Measurements from ENCODE around the gene ADARB2.
"Not testable (repeated sequence)": the region's sequence is repeated elsewhere in the genome, so short reads cannot be mapped to it uniquely, and the experiment has no call there.

Gene ADARB2

GRCh38 chr10:1544209-1544673, 193.1 kb downstream of the ADARB2 start:
- DNase-seq (ENCODE audit: low read depth) = no peak

DNA sequence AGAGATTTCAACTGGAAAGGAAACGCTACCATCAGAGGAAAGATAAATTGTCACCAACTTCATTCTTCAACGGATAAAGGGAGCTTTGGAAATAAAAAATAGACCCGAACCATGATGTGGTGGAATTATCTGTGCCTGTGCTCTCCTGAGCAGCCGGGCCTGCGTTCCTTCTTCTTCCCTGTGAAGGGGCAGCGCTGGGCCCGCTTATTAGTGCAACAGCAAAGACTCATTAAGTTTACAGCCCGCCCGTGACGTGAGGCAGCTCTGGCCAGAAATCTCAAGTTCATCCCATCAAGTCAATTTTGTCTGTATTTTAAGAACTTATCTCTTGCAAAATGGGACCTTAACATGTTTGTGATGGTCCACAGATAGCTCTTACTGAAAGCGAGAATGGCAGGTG, 193.7 kb downstream of the ADARB2 start:
- no peak for DNase-seq (ENCODE audit: low read depth)

DNA sequence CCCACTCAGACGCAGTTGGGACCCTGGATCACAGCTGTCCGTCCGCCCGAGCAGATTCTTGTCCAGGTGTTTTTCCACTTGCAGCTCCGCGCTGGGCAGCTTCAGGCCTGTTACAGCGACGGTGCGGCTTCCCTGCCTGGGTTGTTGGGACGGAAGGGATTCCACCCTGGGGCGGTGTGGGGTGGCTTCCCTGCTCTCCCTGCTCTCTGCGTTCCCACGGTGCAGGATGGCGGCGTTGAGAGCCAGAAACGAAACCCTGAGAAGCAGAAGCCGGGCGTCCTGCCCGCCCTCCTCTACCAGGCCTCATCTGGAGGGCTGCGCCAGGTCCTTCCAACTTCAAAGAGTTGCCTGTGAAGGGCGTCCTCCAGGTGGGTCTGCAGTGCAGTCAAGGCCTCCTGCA, 194.4 kb downstream of the ADARB2 start:
- DNase-seq (ENCODE audit: low read depth) = no peak

DNA sequence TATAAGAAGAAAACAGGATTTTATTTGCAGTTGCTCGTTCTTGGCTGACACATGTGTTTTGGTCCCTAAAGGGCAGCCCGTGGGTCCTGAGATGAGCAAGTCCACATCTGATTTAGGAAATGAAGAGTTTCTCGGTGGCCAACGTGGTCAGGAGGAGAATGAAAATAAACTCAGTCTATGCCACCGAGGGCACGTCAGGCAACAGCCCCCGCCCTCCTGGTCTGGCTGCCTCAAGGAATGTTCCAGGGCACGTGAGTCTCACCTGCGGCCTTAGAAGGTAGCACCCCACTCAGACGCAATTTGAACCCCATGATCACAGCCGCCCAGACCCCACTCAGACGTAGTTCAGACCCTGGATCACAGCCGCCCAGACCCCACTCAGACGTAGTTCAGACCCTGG, 197.2 kb downstream of the ADARB2 start:
- no peak for DNase-seq (ENCODE audit: low read depth)

DNA sequence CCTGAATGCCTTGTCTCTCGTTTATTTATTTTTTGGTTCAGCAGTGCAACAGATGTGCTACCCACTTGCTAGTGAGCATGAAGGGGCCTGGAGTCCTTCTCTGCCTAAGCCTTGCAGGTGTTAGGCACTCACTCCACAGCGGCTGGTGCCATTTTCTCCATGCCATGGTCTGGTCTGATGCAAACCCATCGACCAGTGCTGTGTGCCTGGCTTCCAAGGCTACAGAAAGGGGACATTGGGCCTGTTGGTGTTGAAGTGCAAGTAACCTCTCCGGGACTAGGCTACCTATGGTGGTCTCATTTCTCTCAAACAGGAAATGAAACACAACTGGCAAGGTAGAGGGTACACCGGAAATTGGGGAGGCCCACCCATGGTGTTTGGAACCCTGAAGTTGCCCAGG, 198.1 kb downstream of the ADARB2 start:
- DNase-seq (ENCODE audit: low read depth) = no peak

GRCh38 chr10:1538531-1539061, 198.7 kb downstream of the ADARB2 start:
- no peak for DNase-seq (ENCODE audit: low read depth)

GRCh38 chr10:1538121-1538520, 199.2 kb downstream of the ADARB2 start:
- no peak for DNase-seq (ENCODE audit: low read depth)

GRCh38 chr10:1537449-1537848, 199.9 kb downstream of the ADARB2 start:
- not testable (repeated sequence) for DNase-seq (ENCODE audit: low read depth)

DNA sequence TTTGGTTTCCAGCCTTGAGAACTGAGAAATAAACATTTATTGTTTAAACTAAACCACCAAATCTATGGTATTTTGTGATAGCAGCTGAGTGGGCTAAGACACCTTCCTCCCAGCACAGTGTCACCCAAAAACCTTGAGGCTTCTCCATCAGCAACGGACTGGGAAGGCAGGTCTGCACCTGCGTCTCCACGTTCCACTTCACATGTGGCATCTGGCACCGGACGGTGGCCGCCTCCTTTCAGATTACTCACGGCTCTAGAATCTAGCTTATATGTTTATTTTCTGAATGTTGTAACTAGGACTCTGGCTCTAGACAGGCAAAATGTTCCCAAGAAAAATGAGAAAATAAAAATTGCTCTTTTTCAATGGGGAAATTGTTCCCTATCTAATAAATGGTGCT, 201.0 kb downstream of the ADARB2 start:
- no peak for DNase-seq (ENCODE audit: low read depth)

DNA sequence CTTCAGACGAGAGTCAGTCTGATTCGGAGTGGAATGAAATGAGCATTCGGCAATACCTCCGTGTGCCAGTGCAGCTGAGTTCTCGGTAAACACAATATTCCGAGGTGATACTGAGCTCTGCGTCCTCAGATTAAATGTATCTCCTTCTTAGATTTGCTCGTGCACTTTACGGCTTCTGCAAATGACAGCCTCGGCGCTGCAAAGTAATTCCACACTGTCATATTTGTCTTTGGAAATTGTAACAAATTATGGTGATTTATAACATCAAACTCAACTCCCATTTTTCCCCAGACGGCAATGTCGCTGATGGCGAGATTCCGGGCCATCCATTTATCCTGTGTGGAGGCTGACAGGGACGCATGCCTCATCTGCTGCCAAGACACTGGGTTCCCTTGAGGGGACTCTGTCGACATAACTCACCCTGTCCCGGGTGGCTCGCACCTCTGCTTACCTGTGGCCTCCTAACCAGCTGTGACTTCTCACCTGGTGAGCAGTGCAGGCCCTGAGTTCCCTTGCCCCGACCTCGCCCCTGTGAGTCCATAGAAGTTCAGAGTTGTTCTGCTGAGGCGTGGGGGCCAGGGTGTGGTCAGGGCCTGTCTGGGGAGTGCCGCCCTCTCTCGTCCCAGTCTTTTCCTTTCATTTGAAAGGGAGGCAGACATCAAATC, 201.9 kb downstream of the ADARB2 start:
- no peak for DNase-seq (ENCODE audit: low read depth)

- DNase-seq (ENCODE audit: low read depth) = no peak
These were observed 202.5 kb downstream of the ADARB2 start for GRCh38 chr10:1534820-1535219.

DNA sequence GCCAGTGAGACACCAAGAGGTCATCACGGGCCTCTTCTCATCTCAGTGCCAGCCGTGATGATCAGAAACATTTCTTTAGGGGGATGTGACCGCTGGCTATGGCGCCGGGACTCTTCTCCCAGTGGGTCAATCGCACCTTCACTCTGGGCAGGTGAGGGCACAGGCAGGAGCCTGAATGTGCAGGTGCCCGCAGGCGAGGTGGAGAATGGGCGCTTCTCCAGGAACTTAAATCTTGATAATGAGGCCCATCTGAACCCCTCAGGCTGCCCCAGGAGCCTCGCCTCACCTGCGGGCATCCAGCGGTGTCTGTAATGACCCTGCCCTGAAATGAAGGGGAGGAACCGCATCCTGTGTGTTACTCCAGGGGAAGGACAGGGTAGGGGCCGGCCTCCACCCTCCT, 204.7 kb downstream of the ADARB2 start:
- DNase-seq (ENCODE audit: low read depth) = no peak

- DNase-seq (ENCODE audit: low read depth) = no peak
These were observed 205.3 kb downstream of the ADARB2 start for GRCh38 chr10:1531883-1532597.

DNA sequence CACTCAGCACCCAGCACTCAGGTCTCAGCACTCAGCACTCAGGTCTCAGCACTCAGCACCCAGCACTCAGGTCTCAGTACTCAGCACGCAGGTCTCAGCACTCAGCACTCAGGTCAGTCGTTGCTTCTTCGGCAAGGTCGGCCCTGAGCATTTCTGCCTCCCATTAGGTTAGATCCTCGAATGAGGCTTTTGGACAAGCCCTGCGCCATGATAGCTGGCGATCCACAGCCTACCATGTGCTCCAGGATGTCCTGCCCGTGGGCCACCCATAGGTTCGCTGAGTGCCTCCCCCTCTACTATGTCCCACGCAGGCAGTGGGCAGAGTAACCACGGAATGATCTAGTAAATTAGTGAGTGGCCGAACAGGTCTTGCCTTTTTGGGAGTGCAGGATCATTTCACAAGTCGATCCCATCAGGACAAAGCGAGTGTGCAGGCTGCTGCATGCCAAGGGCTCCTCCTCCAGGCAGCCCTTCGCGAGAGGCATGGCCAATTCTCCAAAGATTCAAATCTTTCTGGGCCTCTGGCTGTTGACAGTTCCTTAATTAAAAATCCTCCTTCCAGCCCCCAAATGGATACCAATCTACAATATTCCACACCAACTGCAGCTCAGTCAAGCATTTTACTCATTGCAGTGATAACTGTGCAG, 206.3 kb downstream of the ADARB2 start:
- no peak for DNase-seq (ENCODE audit: low read depth)

DNA sequence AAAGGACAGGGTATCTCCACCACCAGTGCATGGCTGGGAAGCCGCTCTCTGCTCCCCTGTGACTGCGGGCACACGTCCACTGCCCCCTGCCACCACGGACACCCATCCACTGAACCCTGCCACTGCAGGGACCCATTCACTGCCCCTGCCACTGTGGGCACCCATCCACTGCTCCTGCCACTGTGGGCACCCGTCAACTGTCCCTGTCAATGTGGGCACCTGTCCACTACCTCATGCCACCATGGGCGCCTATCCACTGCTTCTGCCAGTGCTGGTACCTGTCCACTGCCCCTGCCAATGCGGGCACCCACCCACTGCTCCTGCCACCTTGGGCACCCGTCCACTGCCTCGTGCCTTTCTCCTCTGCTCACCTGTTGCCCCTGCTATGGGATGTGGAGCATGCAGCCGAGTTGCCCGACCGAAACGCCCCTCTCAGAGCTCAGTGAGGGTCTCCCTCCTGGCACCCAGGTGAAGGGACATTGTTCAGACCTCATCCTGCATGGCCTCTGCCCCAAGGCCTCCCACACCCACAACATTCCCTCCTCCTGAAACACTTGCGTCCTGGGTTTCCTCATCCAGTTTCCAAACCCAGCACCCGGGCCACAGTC, 207.4 kb downstream of the ADARB2 start:
- no peak for DNase-seq (ENCODE audit: low read depth)

- DNase-seq (ENCODE audit: low read depth) = no peak
These were observed 209.4 kb downstream of the ADARB2 start for GRCh38 chr10:1527951-1528350.

GRCh38 chr10:1526436-1527055, 210.8 kb downstream of the ADARB2 start:
- DNase-seq (ENCODE audit: low read depth) = no peak

DNA sequence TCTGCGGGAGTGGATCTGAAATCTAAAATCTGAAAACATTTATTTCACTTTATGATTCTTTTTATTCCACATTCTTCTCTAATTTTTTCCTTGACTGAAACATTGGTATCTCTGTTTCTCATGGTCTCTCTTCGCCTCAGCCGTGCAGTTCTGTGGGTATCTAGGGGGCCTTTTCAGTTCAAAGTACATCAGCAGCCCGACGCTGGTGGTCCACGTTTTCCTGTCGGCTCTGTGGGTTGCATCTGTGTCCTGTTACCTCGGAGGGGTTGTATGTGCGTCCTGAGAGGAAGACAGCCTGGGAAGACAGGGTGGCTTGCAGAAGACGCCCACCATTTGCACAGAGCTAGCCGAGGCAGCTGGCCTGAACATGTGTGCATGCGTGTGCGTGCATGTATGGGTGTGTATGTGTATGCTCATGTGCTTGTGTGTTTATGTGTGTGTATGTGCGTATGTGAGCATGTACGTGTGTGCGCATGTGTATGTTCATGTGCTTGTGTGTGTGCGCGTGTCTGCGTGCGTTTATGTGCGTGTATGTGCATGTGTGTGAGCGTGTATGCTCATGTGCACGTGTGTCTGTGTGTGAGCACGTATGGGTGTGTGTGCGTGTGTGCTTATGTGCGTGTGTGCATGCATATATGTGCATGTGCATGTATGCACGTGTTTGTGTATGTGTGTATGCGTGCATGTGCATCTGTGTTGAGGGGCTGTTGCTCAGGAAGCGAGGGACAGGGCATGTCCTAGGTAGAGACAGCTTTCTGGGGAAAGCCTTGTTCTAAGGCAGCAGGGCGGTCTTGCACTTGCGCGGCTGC, 211.8 kb downstream of the ADARB2 start:
- DNase-seq (ENCODE audit: low read depth) = no peak

GRCh38 chr10:1524540-1524939, 212.8 kb downstream of the ADARB2 start:
- DNase-seq (ENCODE audit: low read depth) = no peak

DNA sequence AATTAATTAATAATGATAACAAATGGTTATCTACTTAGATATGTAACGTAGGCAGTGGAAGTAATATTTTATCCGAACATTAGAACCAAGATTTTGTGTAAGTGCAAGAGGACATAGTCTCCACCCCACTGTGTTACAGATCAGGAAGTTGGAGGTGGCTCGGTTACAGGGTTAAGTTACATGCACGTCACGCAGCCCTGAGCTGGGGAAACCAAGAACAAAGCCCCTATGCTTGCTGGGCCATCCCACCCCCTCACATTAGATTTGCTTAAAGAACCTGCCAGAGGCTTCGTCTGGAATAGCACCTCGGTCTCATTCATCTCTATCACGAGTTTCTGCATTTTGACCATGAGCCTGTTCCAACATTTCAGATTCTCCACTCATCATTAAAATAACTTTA, 214.1 kb downstream of the ADARB2 start:
- DNase-seq (ENCODE audit: low read depth) = no peak

DNA sequence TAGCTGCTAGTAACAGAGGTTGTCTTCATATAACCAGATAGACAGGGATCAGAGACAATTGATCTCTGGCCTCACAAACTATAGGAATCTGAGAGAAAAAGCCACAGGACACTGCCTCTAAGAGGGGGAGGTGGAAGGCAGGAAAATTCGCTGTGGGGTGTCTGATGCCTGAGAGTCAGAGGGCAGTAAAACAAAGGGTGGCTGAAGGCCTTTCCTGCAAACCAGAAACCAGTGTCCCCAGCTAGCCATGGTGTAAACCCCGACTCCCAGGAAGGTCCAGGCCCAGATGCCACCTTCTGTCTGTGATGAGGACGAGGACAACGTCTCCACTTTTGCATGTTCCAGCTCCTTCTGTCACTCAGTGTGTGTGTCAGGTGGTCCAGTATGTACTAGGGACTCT, 215.1 kb downstream of the ADARB2 start:
- no peak for DNase-seq (ENCODE audit: low read depth)
